Nephron progenitor cell (in vitro differentiated cells): ENCODE results near the gene AKAP10.

Experiments used
- DNase-seq: peaks from one replicate; pipeline ENCODE4 v3.0.0; 2021
- H3K27ac Mint-ChIP-seq: 2 replicates; pipeline ENCODE4 v1.8.0; 2021; ENCODE audit warnings: mild to moderate bottlenecking, moderate library complexity, mixed read lengths
- H3K27me3 Mint-ChIP-seq: 2 replicates; pipeline ENCODE4 v1.8.0; 2021; ENCODE audit warnings: mild to moderate bottlenecking, low read depth, mixed read lengths; ENCODE audit not compliant: poor library complexity
- H3K36me3 Mint-ChIP-seq: 2 replicates; pipeline ENCODE4 v1.8.0; 2021; ENCODE audit warnings: low read depth, mixed read lengths
- H3K4me1 Mint-ChIP-seq: 2 replicates; pipeline ENCODE4 v1.8.0; 2021; ENCODE audit warnings: mixed read lengths
- H3K4me3 Mint-ChIP-seq: 2 replicates; pipeline ENCODE4 v1.8.0; 2021; ENCODE audit warnings: mild to moderate bottlenecking, moderate library complexity, mixed read lengths
- H3K9me3 Mint-ChIP-seq: 2 replicates; pipeline ENCODE4 v1.8.0; 2021; ENCODE audit warnings: mild to moderate bottlenecking, moderate library complexity, mixed read lengths
- TF ChIP-seq, protein P1 (sequence below): fragments of 200-600 bp; sonication (generic); IDR thresholded peaks from 2 replicates; pipeline ENCODE4 v1.5.0; 2021; ENCODE audit warnings: antibody characterized with exemption

The AKAP10 gene

GRCh38 chr17:19946921-19947320 lies 30.7 kb downstream of the AKAP10 start:
- Mint-ChIP-seq H3K9me3 (peaks cover 26% of the 10 kb centered on the region), H3K27ac (no peak overlapping the region), H3K36me3 (peaks cover 67% of the 10 kb centered on the region), H3K27me3 (no peaks in the 10 kb centered on the region), H3K4me1 (peaks cover 10% of the 10 kb centered on the region), H3K4me3 (no peak overlapping the region)
- DNase-seq: no peak
- TF ChIP-seq, protein P1, sequence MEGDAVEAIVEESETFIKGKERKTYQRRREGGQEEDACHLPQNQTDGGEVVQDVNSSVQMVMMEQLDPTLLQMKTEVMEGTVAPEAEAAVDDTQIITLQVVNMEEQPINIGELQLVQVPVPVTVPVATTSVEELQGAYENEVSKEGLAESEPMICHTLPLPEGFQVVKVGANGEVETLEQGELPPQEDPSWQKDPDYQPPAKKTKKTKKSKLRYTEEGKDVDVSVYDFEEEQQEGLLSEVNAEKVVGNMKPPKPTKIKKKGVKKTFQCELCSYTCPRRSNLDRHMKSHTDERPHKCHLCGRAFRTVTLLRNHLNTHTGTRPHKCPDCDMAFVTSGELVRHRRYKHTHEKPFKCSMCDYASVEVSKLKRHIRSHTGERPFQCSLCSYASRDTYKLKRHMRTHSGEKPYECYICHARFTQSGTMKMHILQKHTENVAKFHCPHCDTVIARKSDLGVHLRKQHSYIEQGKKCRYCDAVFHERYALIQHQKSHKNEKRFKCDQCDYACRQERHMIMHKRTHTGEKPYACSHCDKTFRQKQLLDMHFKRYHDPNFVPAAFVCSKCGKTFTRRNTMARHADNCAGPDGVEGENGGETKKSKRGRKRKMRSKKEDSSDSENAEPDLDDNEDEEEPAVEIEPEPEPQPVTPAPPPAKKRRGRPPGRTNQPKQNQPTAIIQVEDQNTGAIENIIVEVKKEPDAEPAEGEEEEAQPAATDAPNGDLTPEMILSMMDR: no peak

- H3K4me3 Mint-ChIP-seq: no peak overlapping the region
- H3K4me1 Mint-ChIP-seq: peaks cover 10% of the 10 kb centered on the region
- no peak for DNase-seq
- peaks cover 14% of the 10 kb centered on the region for H3K9me3 Mint-ChIP-seq
- TF ChIP-seq, protein P1: no peak
- H3K36me3 Mint-ChIP-seq: peaks cover 60% of the 10 kb centered on the region
- H3K27ac Mint-ChIP-seq: no peak overlapping the region
- no peaks in the 10 kb centered on the region for H3K27me3 Mint-ChIP-seq
These were observed 32.5 kb downstream of the AKAP10 start for GRCh38 chr17:19945009-19945626.

- Mint-ChIP-seq H3K4me3 (no peak overlapping the region), H3K36me3 (peaks cover 59% of the 10 kb centered on the region), H3K9me3 (peaks cover 2% of the 10 kb centered on the region), H3K27me3 (no peaks in the 10 kb centered on the region), H3K27ac (no peak overlapping the region), H3K4me1 (peaks cover 6% of the 10 kb centered on the region)
- no peak for DNase-seq
- TF ChIP-seq, protein P1: no peak
These were observed 34.0 kb downstream of the AKAP10 start for GRCh38 chr17:19943599-19943998.

DNA sequence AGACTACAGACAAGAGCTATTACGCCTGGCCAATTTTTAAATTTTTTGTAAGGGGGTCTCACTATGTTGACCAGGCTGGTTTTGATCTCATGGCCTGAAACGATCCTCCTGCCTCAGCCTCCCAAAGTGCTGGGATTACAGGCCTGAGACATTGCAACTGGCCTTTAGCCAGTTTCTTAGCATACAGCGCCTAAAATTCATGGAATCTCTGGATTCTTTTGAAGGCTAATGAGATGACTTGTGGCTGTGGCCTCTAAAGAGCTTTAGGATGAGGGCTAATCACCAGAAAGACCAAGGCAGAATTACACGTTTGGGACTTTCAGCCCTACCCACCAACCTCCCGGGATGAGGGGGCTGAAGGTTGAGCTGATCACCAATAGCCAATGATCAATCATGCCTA lies 34.6 kb downstream of the AKAP10 start:
- DNase-seq: no peak
- no peak overlapping the region for H3K4me3 Mint-ChIP-seq
- TF ChIP-seq, protein P1: no peak
- no peaks in the 10 kb centered on the region for H3K9me3 Mint-ChIP-seq
- H3K36me3 Mint-ChIP-seq: peaks cover 56% of the 10 kb centered on the region
- H3K27ac Mint-ChIP-seq: peak overlapping the region; percentile 67
- H3K4me1 Mint-ChIP-seq: peaks cover under 1% of the 10 kb centered on the region
- no peaks in the 10 kb centered on the region for H3K27me3 Mint-ChIP-seq

DNA sequence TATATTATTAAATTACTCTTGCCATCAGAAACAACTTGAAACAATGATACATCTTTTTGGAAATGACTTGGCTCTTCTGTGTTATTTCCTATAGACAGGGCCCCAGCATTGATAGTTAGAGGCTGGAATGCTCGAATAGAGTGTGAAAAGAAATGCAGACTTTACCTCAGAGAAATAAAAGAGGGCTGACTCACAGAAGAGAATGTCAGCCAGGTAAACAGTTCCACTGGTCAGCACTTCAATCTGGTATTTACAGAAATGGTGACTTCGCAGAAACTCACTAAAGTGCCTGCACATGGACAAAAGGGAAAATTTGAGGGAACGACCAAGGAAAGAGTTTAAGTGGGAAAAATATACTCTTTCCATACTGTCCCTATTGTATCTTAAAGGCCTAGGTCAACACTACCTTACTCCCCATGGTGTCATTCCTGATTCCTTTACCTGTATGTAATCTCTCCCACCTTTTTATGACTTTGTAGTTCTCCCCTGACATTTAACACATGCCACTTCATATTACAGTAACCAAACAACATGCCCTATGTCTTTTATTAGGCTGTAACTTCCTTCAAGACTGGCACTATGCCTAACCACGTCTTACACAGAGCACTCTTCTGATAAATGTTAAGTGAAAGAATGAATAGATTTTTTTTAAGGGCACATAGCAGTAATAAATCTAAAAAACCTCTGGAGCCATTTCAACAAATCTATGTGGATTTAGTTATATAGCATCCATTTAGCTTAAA lies 36.7 kb downstream of the AKAP10 start:
- H3K9me3 Mint-ChIP-seq: no peaks in the 10 kb centered on the region
- no peak overlapping the region for H3K4me3 Mint-ChIP-seq
- DNase-seq: no peak
- no peaks in the 10 kb centered on the region for H3K27me3 Mint-ChIP-seq
- TF ChIP-seq, protein P1: no peak
- H3K36me3 Mint-ChIP-seq: peaks cover 62% of the 10 kb centered on the region
- no peaks in the 10 kb centered on the region for H3K4me1 Mint-ChIP-seq
- H3K27ac Mint-ChIP-seq: no peak overlapping the region
